H9 (cell line): ENCODE data around the gene NDUFB8. TPM values are rescaled to one million over a fixed set of nuclear protein-coding genes. Genes with fewer than 3 reads are reported as not detected.

Experiments used
- DNase-seq: peaks from one replicate; pipeline ENCODE4 v3.0.0-alpha.2; 2017
- H2AFZ ChIP-seq: one replicate; pipeline ENCODE4 v1.6.1; 2013; ENCODE audit warnings: mild to moderate bottlenecking, low read length, control low read depth, moderate library complexity
- H2AK5ac ChIP-seq: 2 replicates; pipeline ENCODE4 v1.6.1; 2013; ENCODE audit warnings: low read length, control low read depth, mixed read lengths; ENCODE audit not compliant: insufficient read length
- H2BK120ac ChIP-seq: one replicate; pipeline ENCODE4 v1.6.1; 2013; ENCODE audit warnings: low read depth, mild to moderate bottlenecking, low read length, control low read depth, inconsistent platforms; ENCODE audit not compliant: poor library complexity, severe bottlenecking
- H2BK12ac ChIP-seq: 2 replicates; pipeline ENCODE4 v1.6.1; 2013; ENCODE audit warnings: low read length, control low read depth, mixed read lengths, low read depth; ENCODE audit not compliant: insufficient read length
- H2BK15ac ChIP-seq: 2 replicates; pipeline ENCODE4 v1.6.1; 2013; ENCODE audit warnings: low read depth, low read length, control low read depth
- H2BK20ac ChIP-seq: one replicate; pipeline ENCODE4 v1.6.1; 2013; ENCODE audit warnings: low read depth, mild to moderate bottlenecking, low read length, control low read depth, inconsistent platforms; ENCODE audit not compliant: poor library complexity, severe bottlenecking
- H2BK5ac ChIP-seq: 2 replicates; pipeline ENCODE4 v1.6.1; 2013; ENCODE audit warnings: low read length, control low read depth, mixed read lengths; ENCODE audit not compliant: insufficient read length
- H3K14ac ChIP-seq: 2 replicates; pipeline ENCODE4 v1.6.1; 2013; ENCODE audit warnings: low read length, control low read depth; ENCODE audit not compliant: insufficient read depth
- H3K18ac ChIP-seq: 2 replicates; pipeline ENCODE4 v1.6.1; 2013; ENCODE audit warnings: low read depth, mild to moderate bottlenecking, mixed read lengths, low read length, control low read depth; ENCODE audit not compliant: insufficient read length
- H3K23ac ChIP-seq: 2 replicates; pipeline ENCODE4 v1.6.1; 2013; ENCODE audit warnings: low read length, control low read depth, mixed read lengths, low read depth; ENCODE audit not compliant: insufficient read length
- H3K23me2 ChIP-seq: 2 replicates; pipeline ENCODE4 v1.6.1; 2013; ENCODE audit warnings: low read depth, mild to moderate bottlenecking, mixed read lengths, low read length, control low read depth; ENCODE audit not compliant: insufficient read length, poor library complexity, severe bottlenecking
- H3K27ac ChIP-seq: 2 replicates; pipeline ENCODE4 v1.5.1; 2013; ENCODE audit warnings: low read length, control low read depth, mixed read lengths, low read depth; ENCODE audit not compliant: insufficient read length
- H3K27me3 ChIP-seq: 2 replicates; pipeline ENCODE4 v1.6.1; 2013; ENCODE audit warnings: low read length, control low read depth, inconsistent platforms; ENCODE audit not compliant: insufficient read depth
- H3K4ac ChIP-seq: 2 replicates; pipeline ENCODE4 v1.6.1; 2013; ENCODE audit warnings: low read depth, mild to moderate bottlenecking, control low read depth, inconsistent platforms, low read length, moderate library complexity
- H3K4me1 ChIP-seq: 2 replicates; pipeline ENCODE4 v1.6.1; 2013; ENCODE audit warnings: low read length, control low read depth, inconsistent platforms; ENCODE audit not compliant: insufficient read depth
- H3K4me2 ChIP-seq: 2 replicates; pipeline ENCODE4 v1.6.1; 2013; ENCODE audit warnings: low read length, control low read depth, mixed read lengths; ENCODE audit not compliant: insufficient read length, insufficient read depth
- H3K56ac ChIP-seq: 2 replicates; pipeline ENCODE4 v1.6.1; 2013; ENCODE audit warnings: low read depth, mild to moderate bottlenecking, mixed read lengths, low read length, control low read depth; ENCODE audit not compliant: insufficient read length
- H3K79me1 ChIP-seq: 2 replicates; pipeline ENCODE4 v1.6.1; 2013; ENCODE audit warnings: low read depth, mild to moderate bottlenecking, moderate library complexity, low read length, control low read depth, inconsistent platforms; ENCODE audit not compliant: insufficient read depth, poor library complexity, severe bottlenecking
- H3K79me2 ChIP-seq: 2 replicates; pipeline ENCODE4 v1.6.1; 2013; ENCODE audit warnings: low read length, control low read depth, inconsistent platforms; ENCODE audit not compliant: insufficient read depth
- H3K9ac ChIP-seq: 2 replicates; pipeline ENCODE4 v1.6.1; 2013; ENCODE audit warnings: low read length, control low read depth, mixed read lengths; ENCODE audit not compliant: insufficient read length; ENCODE audit errors: extremely low read depth
- H3K9me3 ChIP-seq: one replicate; pipeline ENCODE4 v1.6.1; 2013; ENCODE audit warnings: low read depth, low read length, inconsistent platforms; ENCODE audit not compliant: control insufficient read depth
- H3T11ph ChIP-seq: one replicate; pipeline ENCODE4 v1.6.1; 2013; ENCODE audit warnings: mild to moderate bottlenecking, low read length, control low read depth, inconsistent platforms
- H4K20me1 ChIP-seq: one replicate; pipeline ENCODE4 v1.6.1; 2013; ENCODE audit not compliant: control insufficient read depth, insufficient read length, insufficient read depth
- H4K5ac ChIP-seq: 2 replicates; pipeline ENCODE4 v1.6.1; 2013; ENCODE audit warnings: low read depth, mild to moderate bottlenecking, mixed read lengths, low read length, control low read depth; ENCODE audit not compliant: insufficient read length
- H4K8ac ChIP-seq: replicated peaks from 2 replicates; pipeline ENCODE4 v1.6.1; 2013; ENCODE audit warnings: low read length, control low read depth, mixed read lengths, low read depth; ENCODE audit not compliant: insufficient read length
- H4K91ac ChIP-seq: 2 replicates; pipeline ENCODE4 v1.6.1; 2013; ENCODE audit warnings: low read depth, mild to moderate bottlenecking, moderate library complexity, mixed read lengths, low read length, control low read depth; ENCODE audit not compliant: insufficient read length
- H3K27ac Mint-ChIP-seq, 3 experiments: 2 replicates in 2 of 3; 3 replicates in 1 of 3; pipeline ENCODE4 v1.8.0; 2020 to 2021; ENCODE audit warnings: mixed read lengths in 3 of 3, mild to moderate bottlenecking in 1 of 3, moderate library complexity in 1 of 3
- H3K27me3 Mint-ChIP-seq: 2 replicates; pipeline ENCODE4 v1.8.0; 2021; ENCODE audit warnings: low read depth, mild to moderate bottlenecking, moderate library complexity, mixed read lengths
- H3K36me3 Mint-ChIP-seq, 3 experiments: 2 replicates in 2 of 3; 3 replicates in 1 of 3; pipeline ENCODE4 v1.8.0; 2020 to 2021; ENCODE audit warnings: low read depth in 3 of 3, mixed read lengths in 3 of 3; ENCODE audit not compliant: insufficient read depth in 1 of 3
- H3K4me1 Mint-ChIP-seq, 2 experiments: 2 replicates each; pipeline ENCODE4 v1.8.0; 2020; ENCODE audit warnings: mixed read lengths in 2 of 2
- H3K4me3 Mint-ChIP-seq, 2 experiments: 2 replicates in 1 of 2; 3 replicates in 1 of 2; pipeline ENCODE4 v1.8.0; 2020 to 2021; ENCODE audit warnings: mild to moderate bottlenecking in 2 of 2, mixed read lengths in 2 of 2, moderate library complexity in 1 of 2
- H3K9me3 Mint-ChIP-seq, 2 experiments: 2 replicates in 1 of 2; 3 replicates in 1 of 2; pipeline ENCODE4 v1.8.0; 2020; ENCODE audit warnings: mild to moderate bottlenecking in 2 of 2, mixed read lengths in 2 of 2, moderate library complexity in 1 of 2
- WGBS: extraction: QIAGEN DNeasy Blood & Tissue Kit; methylation state at CpG from one replicate; pipeline ENCODE4 v1.1.7; 2013; ENCODE audit warnings: missing lambda C conversion rate, low lambda C conversion rate, mixed read lengths; ENCODE audit not compliant: insufficient read length; ENCODE audit errors: extremely low coverage; 5-methylcytosine and 5-hydroxymethylcytosine counted together
- total RNA-seq: library from RNA; stranded (reverse); gene quantifications from 2 replicates; pipeline ENCODE4 v1.2.1, GENCODE V29; 2021
- TF ChIP-seq, protein P1 (sequence below): fragments of 200-600 bp; sonication (generic); conservative IDR thresholded peaks from 3 replicates; pipeline ENCODE4 v1.8.0; 2021; ENCODE audit warnings: antibody characterized with exemption, mild to moderate bottlenecking

Gene NDUFB8
- total RNA-seq, 1 experiment from 2014 or later = 205 TPM

GRCh38 chr10:100509241-100509840 lies 20.3 kb downstream of the NDUFB8 start:
- no peaks in the 10 kb centered on the region for H3K4me1 ChIP-seq
- TF ChIP-seq, protein P1, sequence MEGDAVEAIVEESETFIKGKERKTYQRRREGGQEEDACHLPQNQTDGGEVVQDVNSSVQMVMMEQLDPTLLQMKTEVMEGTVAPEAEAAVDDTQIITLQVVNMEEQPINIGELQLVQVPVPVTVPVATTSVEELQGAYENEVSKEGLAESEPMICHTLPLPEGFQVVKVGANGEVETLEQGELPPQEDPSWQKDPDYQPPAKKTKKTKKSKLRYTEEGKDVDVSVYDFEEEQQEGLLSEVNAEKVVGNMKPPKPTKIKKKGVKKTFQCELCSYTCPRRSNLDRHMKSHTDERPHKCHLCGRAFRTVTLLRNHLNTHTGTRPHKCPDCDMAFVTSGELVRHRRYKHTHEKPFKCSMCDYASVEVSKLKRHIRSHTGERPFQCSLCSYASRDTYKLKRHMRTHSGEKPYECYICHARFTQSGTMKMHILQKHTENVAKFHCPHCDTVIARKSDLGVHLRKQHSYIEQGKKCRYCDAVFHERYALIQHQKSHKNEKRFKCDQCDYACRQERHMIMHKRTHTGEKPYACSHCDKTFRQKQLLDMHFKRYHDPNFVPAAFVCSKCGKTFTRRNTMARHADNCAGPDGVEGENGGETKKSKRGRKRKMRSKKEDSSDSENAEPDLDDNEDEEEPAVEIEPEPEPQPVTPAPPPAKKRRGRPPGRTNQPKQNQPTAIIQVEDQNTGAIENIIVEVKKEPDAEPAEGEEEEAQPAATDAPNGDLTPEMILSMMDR = no peak
- H3K4me2 ChIP-seq = no peak overlapping the region
- no peak overlapping the region for H3K14ac ChIP-seq
- H4K8ac ChIP-seq = no peak overlapping the region
- no peaks in the 10 kb centered on the region for H3K79me1 ChIP-seq
- no peak for DNase-seq
- H3K27ac ChIP-seq = no peak overlapping the region
- H3K4ac ChIP-seq = no peak overlapping the region
- no peak overlapping the region for H4K91ac ChIP-seq
- Mint-ChIP-seq H3K36me3 (no peaks in the 10 kb centered on the region; a peak in 1 of 7 replicates), H3K4me3 (no peak overlapping the region), H3K27ac (no peak overlapping the region), H3K27me3 (peaks cover 56% of the 10 kb centered on the region), H3K4me1 (peaks cover 2% of the 10 kb centered on the region in 2 experiments; a peak in 2 of 4 replicates), H3K9me3 (no peaks in the 10 kb centered on the region)
- H2AFZ ChIP-seq = no peak overlapping the region
- no peaks in the 10 kb centered on the region for H3K27me3 ChIP-seq
- no peaks in the 10 kb centered on the region for H3K9me3 ChIP-seq
- no peak overlapping the region for H3T11ph ChIP-seq
- no peaks in the 10 kb centered on the region for H3K23me2 ChIP-seq
- H3K9ac ChIP-seq = no peak overlapping the region
- no peak overlapping the region for H2AK5ac ChIP-seq
- no CpG with 5 or more reads among the region's 8 CpGs for WGBS
- H3K23ac ChIP-seq = no peak overlapping the region
- H2BK5ac ChIP-seq = no peak overlapping the region
- no peak overlapping the region for H2BK120ac ChIP-seq
- no peak overlapping the region for H2BK20ac ChIP-seq
- no peak overlapping the region for H2BK15ac ChIP-seq
- H4K5ac ChIP-seq = no peak overlapping the region
- no peak overlapping the region for H3K56ac ChIP-seq
- no peak overlapping the region for H2BK12ac ChIP-seq
- no peaks in the 10 kb centered on the region for H4K20me1 ChIP-seq
- H3K18ac ChIP-seq = no peak overlapping the region
- H3K79me2 ChIP-seq = no peaks in the 10 kb centered on the region
